ENCODE results near the gene TUBGCP5.

TUBGCP5 gene

DNA sequence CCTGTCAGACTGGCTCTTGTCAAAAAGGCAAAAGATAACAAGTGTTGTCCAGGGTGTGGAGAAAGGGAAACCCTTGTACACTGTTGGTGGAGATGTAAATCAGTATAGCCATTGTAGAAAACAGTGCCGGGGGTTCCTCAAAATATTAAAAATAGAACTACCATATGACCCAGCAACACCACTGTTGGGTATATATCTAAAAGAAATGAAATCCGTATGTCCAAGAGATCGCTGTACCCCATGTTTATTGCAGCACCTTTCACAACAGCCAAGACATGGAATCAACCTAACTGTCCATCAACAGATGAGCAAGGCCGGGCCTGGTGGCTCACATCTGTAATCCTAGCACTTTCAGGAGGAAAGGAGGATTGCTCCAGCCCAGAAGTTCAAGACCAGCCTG, 65.4 kb downstream of the TUBGCP5 start:
- no peak for DNase-seq

GRCh38 chr15:22973286-22973685, 66.1 kb downstream of the TUBGCP5 start:
- no peak for DNase-seq

- DNase-seq = no peak
Observed at GRCh38 chr15:22969489-22969888, 69.9 kb downstream of the TUBGCP5 start.

DNA sequence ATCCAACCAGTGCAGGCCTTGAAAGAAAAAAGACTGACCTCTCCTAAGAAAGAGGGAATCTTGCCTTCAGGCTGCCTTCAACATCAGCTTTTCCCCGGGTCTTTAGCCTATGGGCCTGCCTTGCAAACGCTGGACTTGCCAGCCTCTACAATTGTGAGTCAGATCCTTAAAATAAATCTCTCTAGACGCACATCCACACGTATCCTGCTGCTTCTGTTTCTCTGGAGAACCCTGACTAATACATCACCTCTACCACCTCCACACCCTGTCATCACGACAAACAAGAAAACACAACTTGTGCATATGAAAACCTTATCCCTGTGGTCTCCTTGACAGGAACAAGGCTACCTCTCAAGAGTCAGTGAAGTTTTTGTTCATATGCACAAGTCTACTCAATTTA, 71.0 kb downstream of the TUBGCP5 start:
- no peak for DNase-seq

- DNase-seq = no peak
Observed at GRCh38 chr15:22967084-22967770, 72.1 kb downstream of the TUBGCP5 start.

DNA sequence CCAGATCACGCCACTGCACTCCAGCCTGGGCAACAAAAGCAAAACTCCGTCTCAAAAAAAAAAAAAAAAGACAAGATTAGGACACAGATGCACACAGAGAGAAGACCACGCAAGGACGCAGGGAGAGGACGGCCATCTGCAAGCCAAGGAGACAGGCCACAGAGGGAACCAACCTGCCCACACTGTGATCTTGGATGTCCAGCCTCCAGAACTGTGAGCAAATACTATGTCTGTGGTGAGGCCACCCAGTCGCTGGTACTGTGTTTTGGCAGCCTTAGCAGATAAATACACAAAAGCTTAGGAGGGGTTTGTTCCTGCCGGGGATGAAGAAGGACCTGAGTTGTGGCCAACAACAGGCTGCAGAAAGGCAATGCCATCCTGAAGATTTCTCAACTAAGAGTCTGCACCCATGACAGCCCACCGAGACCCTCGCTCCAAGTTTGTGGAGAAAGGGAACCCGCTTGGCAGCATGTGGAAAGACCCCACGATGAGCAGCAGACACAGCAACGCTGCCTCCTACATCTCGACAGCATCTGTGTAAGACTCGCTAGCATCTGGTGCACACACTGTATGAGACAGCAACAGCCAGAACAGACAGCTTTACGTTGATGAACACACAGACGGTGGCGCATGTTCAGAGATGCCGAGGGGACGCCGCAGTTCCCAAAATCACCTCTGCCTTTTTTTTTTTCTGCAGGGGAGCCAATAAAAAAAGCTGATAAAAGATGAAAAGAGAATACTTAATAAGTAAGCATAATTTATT, 72.9 kb downstream of the TUBGCP5 start:
- no peak for DNase-seq

GRCh38 chr15:22963641-22964040, 75.7 kb downstream of the TUBGCP5 start:
- DNase-seq = no peak

DNA sequence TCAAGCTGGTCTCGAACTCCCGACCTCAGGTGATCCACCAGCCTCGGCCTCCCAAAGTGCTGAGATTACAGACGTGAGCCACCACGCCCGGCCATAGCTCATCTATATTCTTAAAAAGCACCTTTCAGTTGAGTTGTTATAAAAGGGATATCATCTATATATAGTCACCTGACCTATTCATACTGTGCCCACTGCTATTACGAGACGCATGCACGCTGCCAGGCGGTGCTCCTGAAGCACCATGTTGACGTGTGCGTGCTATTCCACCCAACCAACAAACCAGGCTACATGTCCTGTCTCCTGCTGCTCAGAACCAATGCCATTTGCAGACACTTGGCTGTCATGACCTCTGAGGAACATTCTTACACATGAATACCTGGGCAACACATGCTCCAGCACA, 76.8 kb downstream of the TUBGCP5 start:
- DNase-seq = no peak

GRCh38 chr15:22961762-22962161, 77.6 kb downstream of the TUBGCP5 start:
- DNase-seq = no peak

GRCh38 chr15:22960556-22960955, 78.8 kb downstream of the TUBGCP5 start:
- DNase-seq = no peak

- no peak for DNase-seq
Observed at GRCh38 chr15:22960126-22960525, 79.2 kb downstream of the TUBGCP5 start.

DNA sequence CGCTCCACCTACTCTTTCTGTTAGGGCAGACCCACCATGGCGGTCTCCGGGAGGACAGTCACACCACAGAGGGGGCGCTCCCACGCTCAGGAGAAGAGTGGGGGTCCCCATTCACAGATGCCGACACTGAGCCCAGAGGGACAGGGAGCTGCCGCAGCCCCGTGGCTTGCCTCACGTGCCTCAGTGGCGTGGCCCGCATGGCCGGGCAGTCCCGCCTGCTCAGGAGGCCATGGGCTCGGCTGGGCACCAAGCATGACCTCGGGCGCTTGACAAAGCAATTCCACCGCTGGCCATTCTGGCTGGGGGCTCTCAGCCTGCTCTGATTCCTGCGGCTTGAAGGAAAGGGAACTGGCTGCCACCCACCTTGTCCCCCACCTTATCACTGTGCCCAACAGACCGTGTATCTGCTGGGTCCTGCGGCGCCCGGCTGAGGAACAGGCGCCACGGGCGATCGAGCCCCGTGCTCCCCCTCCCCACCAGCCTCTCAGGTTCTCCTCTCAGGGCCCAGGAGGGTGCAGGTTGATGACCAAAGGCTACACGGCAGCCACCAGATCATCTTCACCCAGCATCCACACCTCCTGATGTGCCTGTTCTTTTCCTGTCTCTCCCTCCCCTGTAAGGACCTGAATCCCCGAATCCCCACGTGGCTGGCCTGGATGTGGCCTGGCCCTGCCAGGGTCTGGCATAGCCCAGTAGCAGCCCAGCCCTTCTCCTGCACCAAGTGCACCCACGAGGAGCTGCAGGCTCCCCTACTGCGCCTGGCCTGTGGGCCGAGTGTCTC, 79.9 kb downstream of the TUBGCP5 start:
- DNase-seq = no peak

DNA sequence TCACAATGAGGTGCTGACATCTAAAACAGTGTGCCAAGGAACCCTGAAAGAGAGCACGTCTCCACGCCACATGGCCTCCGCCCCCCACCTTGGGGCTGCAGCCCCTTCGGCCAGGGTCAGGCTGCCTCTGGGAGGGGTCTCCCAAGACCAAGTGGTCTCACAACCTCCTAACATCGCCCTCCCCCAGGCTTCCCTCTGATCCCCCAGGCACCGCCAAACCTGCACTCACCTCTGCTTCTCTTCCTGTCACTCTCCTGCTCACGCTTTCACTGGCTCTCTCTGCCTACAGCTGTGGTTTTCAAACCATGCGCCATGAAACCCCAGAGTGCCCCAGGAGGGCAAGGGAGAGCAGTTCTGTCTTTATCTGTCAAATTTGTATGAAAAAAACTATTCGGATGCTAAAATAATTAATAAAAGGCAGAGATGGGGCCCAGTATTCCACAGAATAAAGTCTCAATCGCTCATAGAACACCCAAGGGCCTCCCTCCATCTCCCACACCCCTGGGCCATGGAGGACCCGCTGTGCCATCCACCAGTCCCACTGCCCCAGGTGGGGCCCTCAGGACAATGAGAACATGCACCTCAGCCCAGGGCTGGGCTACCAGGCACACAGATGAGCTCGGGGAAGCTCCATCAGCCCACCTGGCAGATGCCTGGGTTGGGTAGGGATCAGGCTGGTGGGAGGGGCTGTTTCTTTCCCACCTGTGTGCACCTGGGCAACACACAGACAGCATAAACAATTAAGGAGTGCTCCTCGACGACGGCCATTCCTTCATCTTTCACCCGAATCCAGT, 80.7 kb downstream of the TUBGCP5 start:
- no peak for DNase-seq

GRCh38 chr15:22956978-22957260, 82.5 kb downstream of the TUBGCP5 start:
- DNase-seq = no peak

DNA sequence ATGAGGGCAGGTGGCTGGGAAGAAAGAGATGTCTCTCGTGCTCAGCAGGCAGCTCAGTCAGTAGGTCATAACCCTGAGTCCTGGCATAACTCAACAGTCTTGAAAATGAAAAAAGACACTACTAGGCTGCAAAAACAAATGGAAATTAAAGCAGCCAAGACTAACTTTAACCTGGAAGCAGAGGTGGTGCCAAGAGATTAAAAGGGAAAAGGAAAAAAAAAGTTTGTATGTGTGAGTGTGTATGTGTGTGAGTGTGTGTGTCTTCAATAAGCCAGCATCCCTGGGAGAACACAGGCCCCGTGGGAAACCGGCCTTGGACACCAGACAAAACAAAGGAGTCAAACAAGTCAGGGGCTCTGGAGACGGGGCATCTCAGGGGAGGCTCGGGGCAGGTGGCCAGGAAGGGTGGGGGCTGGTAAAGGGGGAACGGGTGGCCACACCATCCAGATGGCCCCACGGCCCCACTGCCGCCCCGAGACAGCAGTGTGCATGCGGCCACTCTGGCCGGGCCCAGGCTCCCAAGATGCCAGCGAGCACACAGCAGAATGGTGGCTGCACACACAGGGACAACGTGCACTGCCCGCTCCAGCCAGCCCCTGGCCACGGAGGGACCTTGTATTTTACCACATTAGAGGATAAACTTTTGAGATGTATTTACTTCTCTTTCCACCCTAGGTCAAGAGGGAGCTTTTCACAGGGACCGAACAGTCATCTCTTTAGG, 83.0 kb downstream of the TUBGCP5 start:
- DNase-seq = no peak

GRCh38 chr15:22955544-22956119, 83.7 kb downstream of the TUBGCP5 start:
- no peak for DNase-seq

DNA sequence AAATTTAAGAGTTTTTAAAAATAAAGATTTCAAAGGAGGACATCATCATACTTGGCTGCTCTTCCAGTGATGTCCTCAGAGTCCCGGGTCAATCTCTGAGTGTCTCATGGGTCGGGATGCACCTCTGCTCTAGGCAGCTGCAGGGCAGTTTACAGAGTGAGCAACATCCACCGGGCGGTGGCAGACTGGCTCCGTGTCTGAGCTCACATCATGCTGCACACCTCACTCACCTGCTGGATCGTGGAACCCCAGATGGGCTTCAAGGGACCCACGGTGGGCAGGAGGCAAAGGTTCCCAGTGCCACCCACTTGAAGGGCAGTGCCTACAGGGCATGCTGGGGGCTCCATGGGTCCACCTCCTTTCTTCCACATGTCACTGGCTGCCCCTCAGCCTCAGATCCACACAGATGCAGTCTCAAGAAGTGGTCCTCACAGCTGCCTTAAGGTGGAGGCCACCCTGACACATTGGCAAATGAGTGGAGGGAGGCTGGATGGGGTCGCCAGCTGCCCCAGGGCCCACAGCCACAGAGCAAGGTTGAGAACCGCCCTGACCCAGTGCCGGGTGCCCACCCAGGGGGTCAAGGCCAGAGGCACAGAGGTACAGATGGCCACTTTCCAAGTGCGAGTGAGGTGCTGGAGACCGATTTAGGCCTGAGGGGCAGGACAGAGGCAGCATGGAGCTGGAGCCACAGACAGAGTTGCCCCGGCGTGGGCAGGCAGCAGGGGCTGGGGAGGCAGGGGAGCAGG, 84.4 kb downstream of the TUBGCP5 start:
- no peak for DNase-seq

DNA sequence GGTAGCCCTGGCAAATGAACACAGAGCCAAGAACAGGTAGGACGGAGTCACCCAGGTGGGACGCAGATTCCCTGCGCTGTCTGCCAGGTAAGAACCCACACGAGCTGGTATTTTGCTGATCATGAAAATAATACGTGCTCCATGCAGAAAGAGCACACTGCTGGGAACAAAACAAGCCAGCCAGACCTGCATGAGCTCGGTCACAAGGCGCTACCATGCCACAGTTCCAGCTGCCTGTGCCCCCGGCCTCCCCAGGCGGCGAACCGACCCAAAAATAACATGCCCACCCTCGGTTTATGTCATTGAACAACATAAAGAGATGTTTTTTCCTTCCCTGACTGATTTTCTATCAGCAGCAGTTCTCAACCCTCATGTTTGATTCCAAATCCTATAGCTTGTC, 85.0 kb downstream of the TUBGCP5 start:
- no peak for DNase-seq

DNA sequence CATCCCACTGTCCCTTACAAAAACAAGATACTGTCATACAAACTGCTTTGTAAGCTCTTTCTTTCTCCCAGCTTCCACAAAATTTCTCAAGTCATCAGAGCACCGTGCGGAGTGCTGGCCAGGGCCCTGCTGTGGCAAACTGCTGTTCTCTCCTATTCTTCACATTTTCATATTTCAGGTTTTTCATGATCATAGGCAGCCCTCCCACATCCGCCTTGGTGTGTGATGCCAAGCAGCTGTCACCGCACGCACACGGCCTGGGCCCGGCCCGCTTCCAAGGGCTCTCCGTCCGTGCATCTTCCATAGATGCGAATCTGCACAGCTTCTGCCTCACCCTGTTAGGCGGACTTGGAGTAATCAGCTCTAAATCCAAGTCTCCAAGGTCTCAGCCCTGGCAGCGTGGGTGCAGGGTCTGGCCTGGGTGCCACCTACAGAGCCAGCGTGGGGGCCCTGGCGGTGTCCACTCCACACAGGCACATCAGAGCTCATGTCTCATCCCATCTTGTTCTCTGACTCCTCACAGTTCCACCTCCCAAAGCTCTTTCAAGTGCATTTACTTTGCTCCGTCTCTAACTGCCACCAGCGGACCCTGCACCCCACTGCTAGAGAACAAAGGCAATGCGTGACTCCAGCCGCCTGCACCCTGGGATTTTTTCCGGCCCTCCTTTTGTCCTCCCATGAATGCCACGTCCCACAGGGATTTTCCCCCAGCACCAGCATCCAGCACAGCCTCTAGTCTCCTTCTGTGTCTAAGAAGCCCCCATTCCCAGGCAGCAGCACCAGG, 86.4 kb downstream of the TUBGCP5 start:
- no peak for DNase-seq
